GM18951 (cell line): ENCODE results near the gene FGR.

Experiments used
- POLR2A ChIP-seq: IDR thresholded peaks from 4 replicates; pipeline ENCODE4 v1.6.1; 2011; ENCODE audit warnings: mild to moderate bottlenecking; ENCODE audit not compliant: insufficient read length, insufficient read depth; ENCODE audit errors: extremely low read depth
- in situ Hi-C: fragments of 300-500 bp; cut with MboI; formaldehyde crosslinking; loops from one replicate; pipeline ENCODE4 v1.12.0; 2022; ENCODE audit warnings: low sequenced_read_pairs, mixed read lengths, inconsistent platforms; ENCODE audit not compliant: unreplicated experiment

FGR gene

GRCh38 chr1:27666791-27667254 is 31.8 kb upstream of the FGR start:
- in situ Hi-C loops: loop anchor here (5.0 kb wide), 1 partner anchor 60 kb away; no protein-coding TSS in a partner anchor
- TF ChIP-seq POLR2A: no peak

GRCh38 chr1:27666294-27666693 is 31.3 kb upstream of the FGR start:
- no peak for TF ChIP-seq POLR2A
- in situ Hi-C loops: loop anchor here (5.0 kb wide), 1 partner anchor 59 kb away; no protein-coding TSS in a partner anchor

- in situ Hi-C loops: loop anchor here (5.0 kb wide), 1 partner anchor 58 kb away; no protein-coding TSS in a partner anchor
- TF ChIP-seq POLR2A: no peak
These were observed 30.1 kb upstream of the FGR start for GRCh38 chr1:27665016-27665651.

- in situ Hi-C loops: no loop called here
- no peak for TF ChIP-seq POLR2A
These were observed 29.3 kb upstream of the FGR start for GRCh38 chr1:27664291-27664690.

- peak; percentile 38 for TF ChIP-seq POLR2A
- in situ Hi-C loops: no loop called here
These were observed 27.9 kb upstream of the FGR start for GRCh38 chr1:27662707-27663393.

GRCh38 chr1:27662261-27662660 is 27.3 kb upstream of the FGR start:
- in situ Hi-C loops: no loop called here
- TF ChIP-seq POLR2A: no peak

GRCh38 chr1:27661412-27662075 is 26.6 kb upstream of the FGR start:
- in situ Hi-C loops: no loop called here

GRCh38 chr1:27660300-27660835 is 25.4 kb upstream of the FGR start:
- no peak for TF ChIP-seq POLR2A
- in situ Hi-C loops: no loop called here

More at GRCh38 chr1:27661412-27662075, 26.6 kb upstream of the FGR start:
- no peak for TF ChIP-seq POLR2A

- TF ChIP-seq POLR2A: peak; percentile 69
- in situ Hi-C loops: no loop called here
These were observed 24.7 kb upstream of the FGR start for GRCh38 chr1:27659497-27660299.

GRCh38 chr1:27658951-27659496 is 24.0 kb upstream of the FGR start:
- in situ Hi-C loops: no loop called here

GRCh38 chr1:27656157-27656893 is 21.3 kb upstream of the FGR start:
- in situ Hi-C loops: no loop called here

More at GRCh38 chr1:27658951-27659496, 24.0 kb upstream of the FGR start:
- peak; percentile 6 for TF ChIP-seq POLR2A

GRCh38 chr1:27655151-27655937 is 20.4 kb upstream of the FGR start:
- no peak for TF ChIP-seq POLR2A
- in situ Hi-C loops: no loop called here

More at GRCh38 chr1:27656157-27656893, 21.3 kb upstream of the FGR start:
- TF ChIP-seq POLR2A: no peak
